Liver (tissue), 9 donors: ENCODE data around the gene OOSP4A. TPM values are rescaled to one million over a fixed set of nuclear protein-coding genes. Genes with fewer than 3 reads are reported as not detected.

Experiments used
- DNase-seq: peaks from one replicate; pipeline ENCODE4 v3.0.0-alpha.2; 2017; ENCODE audit warnings: low spot score
- H3K27ac ChIP-seq, 2 donors: one replicate each; pipeline ENCODE4 v1.7.0; 2013; ENCODE audit warnings: inconsistent platforms in 2 of 2, low read length in 2 of 2, control low read depth in 1 of 2, low read depth in 1 of 2, mild to moderate bottlenecking in 1 of 2
- H3K27me3 ChIP-seq, 4 donors: one replicate each; pipeline versions ENCODE4 v1.6.1 to v1.7.0; 2013; ENCODE audit warnings: low read length in 3 of 4, inconsistent platforms in 1 of 4, mild to moderate bottlenecking in 1 of 4, moderate library complexity in 1 of 4; ENCODE audit not compliant: control insufficient read depth in 4 of 4, insufficient read depth in 4 of 4
- H3K36me3 ChIP-seq, 4 donors: one replicate each; pipeline versions ENCODE4 v1.6.1 to v1.7.0; 2013; ENCODE audit warnings: low read length in 3 of 4, mild to moderate bottlenecking in 3 of 4, low read depth in 1 of 4, moderate library complexity in 1 of 4; ENCODE audit not compliant: control insufficient read depth in 4 of 4, insufficient read depth in 3 of 4
- H3K4me1 ChIP-seq, 4 donors: one replicate each; pipeline versions ENCODE4 v1.6.1 to v1.7.0; 2013; ENCODE audit warnings: low read length in 3 of 4, mild to moderate bottlenecking in 3 of 4, moderate library complexity in 1 of 4; ENCODE audit not compliant: control insufficient read depth in 4 of 4, insufficient read depth in 4 of 4
- H3K4me3 ChIP-seq, 3 donors: one replicate each; pipeline versions ENCODE4 v1.6.1 to v1.7.0; 2013; ENCODE audit warnings: low read length in 3 of 3, control low read depth in 1 of 3, low read depth in 1 of 3, mild to moderate bottlenecking in 1 of 3
- H3K9ac ChIP-seq, 2 donors: one replicate each; pipeline ENCODE4 v1.7.0; 2013; ENCODE audit warnings: low read length in 2 of 2, mild to moderate bottlenecking in 2 of 2, moderate library complexity in 2 of 2, control low read depth in 1 of 2, low read depth in 1 of 2
- H3K9me3 ChIP-seq, 4 donors: one replicate each; pipeline versions ENCODE4 v1.6.1 to v1.7.0; 2013; ENCODE audit warnings: low read length in 3 of 4; ENCODE audit not compliant: control insufficient read depth in 4 of 4
- ATF3 ChIP-seq: IDR thresholded peaks from 2 replicates; pipeline ENCODE4 v1.6.1; 2016; ENCODE audit warnings: antibody characterized with exemption
- CTCF ChIP-seq: fragments of 150-350 bp; IDR thresholded peaks from 2 replicates; pipeline ENCODE4 v1.5.1; 2017; ENCODE audit warnings: improper control_type of control experiment, low read depth, low read length; ENCODE audit not compliant: missing input control
- FOXA2 ChIP-seq: IDR thresholded peaks from 2 replicates; pipeline ENCODE4 v1.6.1; 2016; ENCODE audit warnings: antibody characterized with exemption
- HNF4A ChIP-seq, 2 donors: conservative IDR thresholded peaks; 2 replicates each; pipeline ENCODE4 v1.6.1; 2016; ENCODE audit warnings: antibody characterized with exemption in 2 of 2, mild to moderate bottlenecking in 2 of 2
- HNF4G ChIP-seq: IDR thresholded peaks from 2 replicates; pipeline ENCODE4 v1.6.1; 2016; ENCODE audit warnings: antibody characterized with exemption
- MAX ChIP-seq: IDR thresholded peaks from 2 replicates; pipeline ENCODE4 v1.6.1; 2016; ENCODE audit warnings: antibody characterized with exemption
- REST ChIP-seq: IDR thresholded peaks from 2 replicates; pipeline ENCODE4 v1.6.1; 2016; ENCODE audit warnings: antibody characterized with exemption, mild to moderate bottlenecking
- ZBTB33 ChIP-seq: IDR thresholded peaks from 2 replicates; pipeline ENCODE4 v1.6.1; 2016; ENCODE audit warnings: antibody characterized with exemption
- WGBS: extraction: QIAGEN DNeasy Blood & Tissue Kit; methylation state at CpG from one replicate; pipeline ENCODE4 v1.1.7; 2013; 5-methylcytosine and 5-hydroxymethylcytosine counted together
- polyA plus RNA-seq, 2 donors: library from polyadenylated mRNA; stranded (reverse) in 1 of 2; unstranded in 1 of 2; fragments of 200-250 nt in 1 of 2; fragments of >200 nt in 1 of 2; fragmentation: Nextera tagmentation in 1 of 2; extraction: Ambion mirVana in 1 of 2; gene quantifications; one replicate each; pipeline versions ENCODE4 v1.2.1 to v1.2.3, GENCODE V29; 2013 to 2015
- total RNA-seq, 2 donors: library from RNA; depleted of rRNA; stranded (reverse); fragments of >200 nt; gene quantifications; one replicate each; pipeline ENCODE4 v1.2.3, GENCODE V29; 2014
- donor health status: healthy.
- donor health status: healthy.
- donor health status: healthy.
- donor health status: healthy.
- donor health status: healthy.

OOSP4A gene
- total and polyA plus RNA-seq, 4 donors = not detected

GRCh38 chr11:59944720-59945119 lies 19.1 kb upstream of the OOSP4A start (continued):
- TF ChIP-seq HNF4G = no peak

- Histone ChIP-seq H3K9me3 (no peaks in the 10 kb centered on the region), H3K36me3 (no peaks in the 10 kb centered on the region), H3K9ac (no peak overlapping the region), H3K27me3 (peaks cover 0 to 5% (median 0%) of the 10 kb centered on the region in 4 donors), H3K4me1 (no peaks in the 10 kb centered on the region), H3K27ac (no peak overlapping the region), H3K4me3 (no peak overlapping the region)
- DNase-seq = no peak
- WGBS = 76% methylated on average over 4 of the region's 4 CpGs
- TF ChIP-seq REST (no peak), CTCF (no peak), FOXA2 (no peak), ZBTB33 (no peak), HNF4A (conservative IDR thresholded peaks at IDR 0.05) (no peak), MAX (no peak), ATF3 (no peak)
Observed at GRCh38 chr11:59953463-59954218, 10.2 kb upstream of the OOSP4A start.

- no peak overlapping the region for H3K9ac ChIP-seq
- H3K4me1 ChIP-seq = no peaks in the 10 kb centered on the region
- 75% methylated on average over 3 of the region's 3 CpGs for WGBS
- H3K27me3 ChIP-seq = peaks cover 0 to 5% (median 0%) of the 10 kb centered on the region in 4 donors
- H3K36me3 ChIP-seq = no peaks in the 10 kb centered on the region
- H3K4me3 ChIP-seq = no peak overlapping the region
- no peaks in the 10 kb centered on the region for H3K9me3 ChIP-seq
- DNase-seq = no peak
- no peak for TF ChIP-seq MAX
- H3K27ac ChIP-seq = no peak overlapping the region
Observed at GRCh38 chr11:59954219-59954847, 9.5 kb upstream of the OOSP4A start.
